ENCODE data around the gene CALD1.

Gene CALD1

GRCh38 chr7:134859783-134860182 lies 80.3 kb downstream of the CALD1 start:
- TF ChIP-seq ZNF221 (tag by site-specific recombination; IDR thresholded peaks at IDR 0.05; ENCODE audit: borderline replicate concordance) = no peak
- no peak for TF ChIP-seq ZNF585B (tag by site-specific recombination; IDR thresholded peaks at IDR 0.05)
- TF ChIP-seq ZNF670 (tag by site-specific recombination; IDR thresholded peaks at IDR 0.05; ENCODE audit: low read depth) = no peak
- TF ChIP-seq, protein P1, sequence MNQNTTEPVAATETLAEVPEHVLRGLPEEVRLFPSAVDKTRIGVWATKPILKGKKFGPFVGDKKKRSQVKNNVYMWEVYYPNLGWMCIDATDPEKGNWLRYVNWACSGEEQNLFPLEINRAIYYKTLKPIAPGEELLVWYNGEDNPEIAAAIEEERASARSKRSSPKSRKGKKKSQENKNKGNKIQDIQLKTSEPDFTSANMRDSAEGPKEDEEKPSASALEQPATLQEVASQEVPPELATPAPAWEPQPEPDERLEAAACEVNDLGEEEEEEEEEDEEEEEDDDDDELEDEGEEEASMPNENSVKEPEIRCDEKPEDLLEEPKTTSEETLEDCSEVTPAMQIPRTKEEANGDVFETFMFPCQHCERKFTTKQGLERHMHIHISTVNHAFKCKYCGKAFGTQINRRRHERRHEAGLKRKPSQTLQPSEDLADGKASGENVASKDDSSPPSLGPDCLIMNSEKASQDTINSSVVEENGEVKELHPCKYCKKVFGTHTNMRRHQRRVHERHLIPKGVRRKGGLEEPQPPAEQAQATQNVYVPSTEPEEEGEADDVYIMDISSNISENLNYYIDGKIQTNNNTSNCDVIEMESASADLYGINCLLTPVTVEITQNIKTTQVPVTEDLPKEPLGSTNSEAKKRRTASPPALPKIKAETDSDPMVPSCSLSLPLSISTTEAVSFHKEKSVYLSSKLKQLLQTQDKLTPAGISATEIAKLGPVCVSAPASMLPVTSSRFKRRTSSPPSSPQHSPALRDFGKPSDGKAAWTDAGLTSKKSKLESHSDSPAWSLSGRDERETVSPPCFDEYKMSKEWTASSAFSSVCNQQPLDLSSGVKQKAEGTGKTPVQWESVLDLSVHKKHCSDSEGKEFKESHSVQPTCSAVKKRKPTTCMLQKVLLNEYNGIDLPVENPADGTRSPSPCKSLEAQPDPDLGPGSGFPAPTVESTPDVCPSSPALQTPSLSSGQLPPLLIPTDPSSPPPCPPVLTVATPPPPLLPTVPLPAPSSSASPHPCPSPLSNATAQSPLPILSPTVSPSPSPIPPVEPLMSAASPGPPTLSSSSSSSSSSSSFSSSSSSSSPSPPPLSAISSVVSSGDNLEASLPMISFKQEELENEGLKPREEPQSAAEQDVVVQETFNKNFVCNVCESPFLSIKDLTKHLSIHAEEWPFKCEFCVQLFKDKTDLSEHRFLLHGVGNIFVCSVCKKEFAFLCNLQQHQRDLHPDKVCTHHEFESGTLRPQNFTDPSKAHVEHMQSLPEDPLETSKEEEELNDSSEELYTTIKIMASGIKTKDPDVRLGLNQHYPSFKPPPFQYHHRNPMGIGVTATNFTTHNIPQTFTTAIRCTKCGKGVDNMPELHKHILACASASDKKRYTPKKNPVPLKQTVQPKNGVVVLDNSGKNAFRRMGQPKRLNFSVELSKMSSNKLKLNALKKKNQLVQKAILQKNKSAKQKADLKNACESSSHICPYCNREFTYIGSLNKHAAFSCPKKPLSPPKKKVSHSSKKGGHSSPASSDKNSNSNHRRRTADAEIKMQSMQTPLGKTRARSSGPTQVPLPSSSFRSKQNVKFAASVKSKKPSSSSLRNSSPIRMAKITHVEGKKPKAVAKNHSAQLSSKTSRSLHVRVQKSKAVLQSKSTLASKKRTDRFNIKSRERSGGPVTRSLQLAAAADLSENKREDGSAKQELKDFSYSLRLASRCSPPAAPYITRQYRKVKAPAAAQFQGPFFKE (tag by site-specific recombination; IDR thresholded peaks at IDR 0.05; ENCODE audit: borderline replicate concordance) = no peak
- no peak for TF ChIP-seq ZNF555 (tag by site-specific recombination; conservative IDR thresholded peaks at IDR 0.05)
- CTCF ChIA-PET = no interaction called here
- Histone ChIP-seq H3K4me1 (ENCODE audit: control insufficient read depth, insufficient read depth, low read length) (no peaks in the 10 kb centered on the region), H3K36me3 (ENCODE audit: control insufficient read depth in 2 of 2, insufficient read depth in 1 of 2, low read length in 2 of 2) (no peaks in the 10 kb centered on the region), H3K27ac (ENCODE audit: extremely low read depth, low read depth, low read length) (no peak overlapping the region), H3K9me3 (ENCODE audit: control insufficient read depth, insufficient read depth, low read depth, low read length) (no peaks in the 10 kb centered on the region), H3K4me3 (ENCODE audit: low read depth, low read length) (no peak overlapping the region)
- POLR2A ChIA-PET = no interaction called here

- Histone ChIP-seq H3K4me3 (ENCODE audit: low read depth, low read length) (no peak overlapping the region), H3K4me1 (ENCODE audit: control insufficient read depth, insufficient read depth, low read length) (no peaks in the 10 kb centered on the region), H3K9me3 (ENCODE audit: control insufficient read depth, insufficient read depth, low read depth, low read length) (no peaks in the 10 kb centered on the region), H3K36me3 (ENCODE audit: control insufficient read depth in 2 of 2, insufficient read depth in 1 of 2, low read length in 2 of 2) (no peaks in the 10 kb centered on the region), H3K27ac (ENCODE audit: extremely low read depth, low read depth, low read length) (no peak overlapping the region)
- TF ChIP-seq ZFHX2 (tag by site-specific recombination; conservative IDR thresholded peaks at IDR 0.05) = peak; percentile 42
- TF ChIP-seq ZNF132 (tag by site-specific recombination; IDR thresholded peaks at IDR 0.05; ENCODE audit: borderline replicate concordance) = no peak
- peak; percentile 19; the same call in 1 of the 2 replicates for TF ChIP-seq EGR2 (tag by site-specific recombination; IDR thresholded peaks at IDR 0.05; ENCODE audit: low read depth)
- no peak for TF ChIP-seq ZFP41 (tag by site-specific recombination; IDR thresholded peaks at IDR 0.05; ENCODE audit: borderline replicate concordance)
- TF ChIP-seq ZNF660 (tag by site-specific recombination; IDR thresholded peaks at IDR 0.05) = no peak
- no peak for TF ChIP-seq ZNF530 (tag by site-specific recombination; IDR thresholded peaks at IDR 0.05; ENCODE audit: low read depth)
- ChIA-PET CTCF (no interaction called here), POLR2A (no interaction called here)
These were observed 85.8 kb downstream of the CALD1 start for GRCh38 chr7:134865001-134865845.

GRCh38 chr7:134866617-134867016 lies 87.2 kb downstream of the CALD1 start:
- ChIA-PET POLR2A (no interaction called here), CTCF (interaction anchor here (0.7 to 1.2 kb wide), 2 partner anchors 18 to 103 kb away, joined by 3 to 4 read pairs; no protein-coding TSS in a partner anchor)
- no peak for TF ChIP-seq ZNF362 (tag by site-specific recombination; IDR thresholded peaks at IDR 0.05)
- H3K4me3 ChIP-seq (ENCODE audit: low read depth, low read length) = no peak overlapping the region
- no peak overlapping the region for H3K27ac ChIP-seq (ENCODE audit: extremely low read depth, low read depth, low read length)
- H3K9me3 ChIP-seq (ENCODE audit: control insufficient read depth, insufficient read depth, low read depth, low read length) = no peaks in the 10 kb centered on the region
- H3K4me1 ChIP-seq (ENCODE audit: control insufficient read depth, insufficient read depth, low read length) = no peaks in the 10 kb centered on the region
- no peaks in the 10 kb centered on the region for H3K36me3 ChIP-seq (ENCODE audit: control insufficient read depth in 2 of 2, insufficient read depth in 1 of 2, low read length in 2 of 2)

Measured in HEK293 (cell line).